ENCODE measurements around the gene TRPM8. TPM values are rescaled to one million over a fixed set of nuclear protein-coding genes. Genes with fewer than 3 reads are reported as not detected.

TRPM8 gene
- polyA plus RNA-seq, 1 donor (not counting 4 experiments of a cell fraction or from before 2014, with no cell fraction given), result 0.04 TPM

DNA sequence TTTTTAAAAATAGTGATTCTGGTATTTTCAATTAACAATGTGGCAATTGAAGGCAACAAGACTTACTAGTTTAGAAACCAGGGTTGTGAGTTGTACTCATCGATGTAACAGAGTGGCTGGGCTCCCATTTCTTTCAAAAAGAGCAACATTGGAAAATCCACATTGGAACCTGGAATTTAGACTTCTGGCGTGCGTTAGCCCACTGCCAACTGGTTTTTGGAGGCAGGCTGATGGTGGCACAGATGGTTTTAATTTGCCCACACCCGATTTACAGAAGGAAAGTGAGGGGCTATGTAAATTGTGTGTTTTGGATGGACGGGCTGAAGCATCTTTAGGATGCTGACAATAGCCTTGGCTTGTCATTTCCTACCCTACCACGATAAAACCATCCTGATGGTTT, 66.3 kb downstream of the TRPM8 start:
- H3K27me3 ChIP-seq (ENCODE audit: control insufficient read depth, extremely low read depth, insufficient read depth, low read length), result no peaks in the 10 kb centered on the region
- no peak overlapping the region for H3K27ac ChIP-seq (ENCODE audit: control insufficient read depth, insufficient read depth, low read length)
- no peak for DNase-seq (ENCODE audit: low read depth, low spot score)
- H3K4me2 ChIP-seq (ENCODE audit: control insufficient read depth, extremely low read depth, insufficient read depth, low read depth, low read length), result no peak overlapping the region
- H3K9me3 ChIP-seq (ENCODE audit: control insufficient read depth, low read depth, low read length), result no peaks in the 10 kb centered on the region
- H3K9me1 ChIP-seq (ENCODE audit: control insufficient read depth, extremely low read depth, insufficient read depth, low read length), result no peaks in the 10 kb centered on the region
- H3K4me1 ChIP-seq (ENCODE audit: control insufficient read depth, extremely low read depth, insufficient read depth, low read length), result peaks cover 31% of the 10 kb centered on the region
- H3K9ac ChIP-seq (ENCODE audit: control insufficient read depth, extremely low read depth, insufficient read depth, low read length), result no peak overlapping the region
- no peaks in the 10 kb centered on the region for H3K36me3 ChIP-seq (ENCODE audit: control insufficient read depth in 2 of 2, extremely low read depth in 1 of 2, insufficient read depth in 2 of 2, low read length in 2 of 2)
- TF ChIP-seq EZH2 (IDR thresholded peaks at IDR 0.05; ENCODE audit: low read length), result no peak
- TF ChIP-seq, protein P1, sequence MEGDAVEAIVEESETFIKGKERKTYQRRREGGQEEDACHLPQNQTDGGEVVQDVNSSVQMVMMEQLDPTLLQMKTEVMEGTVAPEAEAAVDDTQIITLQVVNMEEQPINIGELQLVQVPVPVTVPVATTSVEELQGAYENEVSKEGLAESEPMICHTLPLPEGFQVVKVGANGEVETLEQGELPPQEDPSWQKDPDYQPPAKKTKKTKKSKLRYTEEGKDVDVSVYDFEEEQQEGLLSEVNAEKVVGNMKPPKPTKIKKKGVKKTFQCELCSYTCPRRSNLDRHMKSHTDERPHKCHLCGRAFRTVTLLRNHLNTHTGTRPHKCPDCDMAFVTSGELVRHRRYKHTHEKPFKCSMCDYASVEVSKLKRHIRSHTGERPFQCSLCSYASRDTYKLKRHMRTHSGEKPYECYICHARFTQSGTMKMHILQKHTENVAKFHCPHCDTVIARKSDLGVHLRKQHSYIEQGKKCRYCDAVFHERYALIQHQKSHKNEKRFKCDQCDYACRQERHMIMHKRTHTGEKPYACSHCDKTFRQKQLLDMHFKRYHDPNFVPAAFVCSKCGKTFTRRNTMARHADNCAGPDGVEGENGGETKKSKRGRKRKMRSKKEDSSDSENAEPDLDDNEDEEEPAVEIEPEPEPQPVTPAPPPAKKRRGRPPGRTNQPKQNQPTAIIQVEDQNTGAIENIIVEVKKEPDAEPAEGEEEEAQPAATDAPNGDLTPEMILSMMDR (optimal IDR thresholded peaks at IDR 0.05 in 1 of 3, IDR thresholded peaks at IDR 0.05 in 1 of 3, conservative IDR thresholded peaks at IDR 0.05 in 1 of 3; ENCODE audit: extremely low read depth in 1 of 3, insufficient read depth in 2 of 3, low read length in 3 of 3), result no peak
- H3K79me2 ChIP-seq (ENCODE audit: control insufficient read depth, insufficient read depth, low read length), result no peaks in the 10 kb centered on the region
- dilution Hi-C loops (cut with MboI; ENCODE audit: extremely low pct_ligation_motif_present, low sequenced_read_pairs), result no loop called here
- H4K20me1 ChIP-seq (ENCODE audit: control insufficient read depth, extremely low read depth, insufficient read depth, low read length), result no peaks in the 10 kb centered on the region
- FAIRE-seq, result no peak
- no peak overlapping the region for H3K4me3 ChIP-seq (ENCODE audit: control insufficient read depth in 2 of 3, extremely low read depth in 1 of 3, insufficient read depth in 2 of 3, low read depth in 1 of 3, low read length in 3 of 3)
- H2AFZ ChIP-seq (ENCODE audit: control insufficient read depth, low read length), result no peak overlapping the region

DNA sequence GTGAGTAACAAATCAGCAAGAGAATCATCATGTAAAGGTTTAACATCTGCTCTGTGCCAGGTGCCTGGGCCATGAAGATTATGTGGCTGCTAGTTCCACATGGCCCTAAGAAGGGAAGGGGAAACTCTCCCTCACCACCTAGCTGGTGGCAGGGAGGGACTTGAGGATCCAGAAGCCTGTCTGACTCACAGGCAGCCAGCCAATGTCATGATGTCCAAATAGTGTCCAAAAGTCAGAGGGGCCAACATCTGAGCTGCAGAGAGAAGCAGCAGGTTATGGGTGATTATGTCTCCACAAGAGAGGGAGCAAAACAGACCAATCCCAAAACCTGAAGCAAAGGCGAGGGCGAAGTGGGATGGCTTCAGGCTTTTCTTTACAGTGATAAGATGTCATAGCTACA, 71.4 kb downstream of the TRPM8 start:
- no peak overlapping the region for H2AFZ ChIP-seq (ENCODE audit: control insufficient read depth, low read length)
- no peaks in the 10 kb centered on the region for H4K20me1 ChIP-seq (ENCODE audit: control insufficient read depth, extremely low read depth, insufficient read depth, low read length)
- H3K27me3 ChIP-seq (ENCODE audit: control insufficient read depth, extremely low read depth, insufficient read depth, low read length), result no peaks in the 10 kb centered on the region
- H3K9me3 ChIP-seq (ENCODE audit: control insufficient read depth, low read depth, low read length), result no peaks in the 10 kb centered on the region
- no peak overlapping the region for H3K4me2 ChIP-seq (ENCODE audit: control insufficient read depth, extremely low read depth, insufficient read depth, low read depth, low read length)
- H3K9ac ChIP-seq (ENCODE audit: control insufficient read depth, extremely low read depth, insufficient read depth, low read length), result no peak overlapping the region
- no peaks in the 10 kb centered on the region for H3K79me2 ChIP-seq (ENCODE audit: control insufficient read depth, insufficient read depth, low read length)
- H3K36me3 ChIP-seq (ENCODE audit: control insufficient read depth in 2 of 2, extremely low read depth in 1 of 2, insufficient read depth in 2 of 2, low read length in 2 of 2), result no peaks in the 10 kb centered on the region
- dilution Hi-C loops (cut with MboI; ENCODE audit: extremely low pct_ligation_motif_present, low sequenced_read_pairs), result no loop called here
- no peak overlapping the region for H3K4me3 ChIP-seq (ENCODE audit: control insufficient read depth in 2 of 3, extremely low read depth in 1 of 3, insufficient read depth in 2 of 3, low read depth in 1 of 3, low read length in 3 of 3)
- no peak overlapping the region for H3K27ac ChIP-seq (ENCODE audit: control insufficient read depth, insufficient read depth, low read length)
- DNase-seq (ENCODE audit: low read depth, low spot score) (no peak), FAIRE-seq (no peak)
- H3K9me1 ChIP-seq (ENCODE audit: control insufficient read depth, extremely low read depth, insufficient read depth, low read length), result no peaks in the 10 kb centered on the region
- no peaks in the 10 kb centered on the region for H3K4me1 ChIP-seq (ENCODE audit: control insufficient read depth, extremely low read depth, insufficient read depth, low read length)
- no peak for TF ChIP-seq EZH2 (IDR thresholded peaks at IDR 0.05; ENCODE audit: low read length)
- TF ChIP-seq, protein P1 (optimal IDR thresholded peaks at IDR 0.05 in 1 of 3, IDR thresholded peaks at IDR 0.05 in 1 of 3, conservative IDR thresholded peaks at IDR 0.05 in 1 of 3; ENCODE audit: extremely low read depth in 1 of 3, insufficient read depth in 2 of 3, low read length in 3 of 3), result no peak

Measured in keratinocyte (primary cell).